GM23338 (cell line): Measurements from ENCODE around the gene THSD7A. TPM values are rescaled to one million over a fixed set of nuclear protein-coding genes. Genes with fewer than 3 reads are reported as not detected.

Experiments
- ATAC-seq: fragments of 200-7000 bp; cut with Tn5 transposase; 3 replicates; pipeline ENCODE4 v1.9.1; 2020
- DNase-seq: peaks from one replicate; pipeline ENCODE4 v3.0.0-alpha.2; 2015; ENCODE audit warnings: low spot score
- H2AFZ ChIP-seq: fragments of 200-600 bp; sonication (generic); 2 replicates; pipeline ENCODE4 v1.8.0; 2016; ENCODE audit warnings: antibody characterized with exemption, mild to moderate bottlenecking, moderate library complexity
- H3F3A ChIP-seq: fragments of 200-600 bp; sonication (generic); replicated peaks from 2 replicates; pipeline ENCODE4 v1.8.0; 2017; ENCODE audit warnings: antibody characterized with exemption, mixed run types, low read depth
- H3K27ac ChIP-seq: fragments of 200-600 bp; sonication (generic); 2 replicates; pipeline ENCODE4 v1.6.1; 2016; ENCODE audit warnings: low read depth
- H3K27me3 ChIP-seq: fragments of 200-600 bp; sonication (generic); 2 replicates; pipeline ENCODE4 v1.8.0; 2016; ENCODE audit warnings: mild to moderate bottlenecking, mixed run types, moderate library complexity; ENCODE audit not compliant: insufficient read depth
- H3K36me3 ChIP-seq: fragments of 200-600 bp; sonication (generic); 2 replicates; pipeline ENCODE4 v1.8.0; 2016; ENCODE audit warnings: mild to moderate bottlenecking; ENCODE audit not compliant: insufficient read depth
- H3K4me1 ChIP-seq: fragments of 200-600 bp; sonication (generic); 2 replicates; pipeline ENCODE4 v1.8.0; 2016; ENCODE audit warnings: mild to moderate bottlenecking, moderate library complexity; ENCODE audit not compliant: insufficient read depth
- H3K4me2 ChIP-seq: fragments of 200-600 bp; sonication (generic); 2 replicates; pipeline ENCODE4 v1.7.1; 2017; ENCODE audit warnings: mixed run types
- H3K4me3 ChIP-seq: fragments of 200-600 bp; sonication (generic); 2 replicates; pipeline ENCODE4 v1.6.1; 2016; ENCODE audit warnings: mixed run types
- H3K79me2 ChIP-seq: fragments of 200-600 bp; sonication (generic); replicated peaks from 2 replicates; pipeline ENCODE4 v1.8.0; 2017; ENCODE audit warnings: mild to moderate bottlenecking; ENCODE audit not compliant: insufficient read depth
- H3K9me2 ChIP-seq: fragments of 200-600 bp; sonication (generic); 2 replicates; pipeline ENCODE4 v1.8.0; 2017; ENCODE audit not compliant: insufficient read depth
- H4K20me1 ChIP-seq: fragments of 200-600 bp; sonication (generic); replicated peaks from 2 replicates; pipeline ENCODE4 v1.8.0; 2017; ENCODE audit warnings: mild to moderate bottlenecking; ENCODE audit not compliant: insufficient read depth
- H3K27ac Mint-ChIP-seq: 2 replicates; pipeline ENCODE4 v1.8.0; 2020; ENCODE audit warnings: inconsistent platforms, mild to moderate bottlenecking, moderate library complexity, mixed read lengths
- H3K27me3 Mint-ChIP-seq: 3 replicates; pipeline ENCODE4 v1.8.0; 2022; ENCODE audit warnings: low read depth, mild to moderate bottlenecking, moderate library complexity, mixed read lengths, inconsistent platforms; ENCODE audit not compliant: insufficient read depth, poor library complexity
- H3K36me3 Mint-ChIP-seq: 3 replicates; pipeline ENCODE4 v1.8.0; 2021; ENCODE audit warnings: low read depth, mild to moderate bottlenecking, inconsistent platforms, moderate library complexity, mixed read lengths
- H3K4me1 Mint-ChIP-seq: 3 replicates; pipeline ENCODE4 v1.8.0; 2020; ENCODE audit warnings: mild to moderate bottlenecking, inconsistent platforms, mixed read lengths
- H3K4me3 Mint-ChIP-seq: 3 replicates; pipeline ENCODE4 v1.8.0; 2021; ENCODE audit warnings: moderate library complexity, mild to moderate bottlenecking, inconsistent platforms, mixed read lengths
- H3K9me3 Mint-ChIP-seq: 3 replicates; pipeline ENCODE4 v1.8.0; 2020; ENCODE audit warnings: moderate library complexity, mild to moderate bottlenecking, inconsistent platforms, mixed read lengths
- CREB1 ChIP-seq: fragments of 250-450 bp; sonication (Bioruptor Pico); IDR thresholded peaks from 2 replicates; pipeline ENCODE4 v1.5.0; 2020; ENCODE audit warnings: low read depth, mild to moderate bottlenecking, moderate library complexity
- ETS1 ChIP-seq: IDR thresholded peaks from 2 replicates; pipeline ENCODE4 v1.6.1; 2016; ENCODE audit warnings: antibody characterized with exemption
- EZH2phosphoT487 ChIP-seq: fragments of 200-600 bp; sonication (generic); IDR thresholded peaks from one replicate; pipeline ENCODE4 v1.8.1; 2018; ENCODE audit warnings: antibody characterized with exemption; ENCODE audit not compliant: unreplicated experiment
- POLR2AphosphoS5 ChIP-seq: IDR thresholded peaks from 2 replicates; pipeline ENCODE4 v1.6.1; 2016; ENCODE audit warnings: antibody characterized with exemption, low read depth
- STAT1 ChIP-seq: IDR thresholded peaks from one replicate; pipeline ENCODE4 v1.6.1; 2016; ENCODE audit warnings: antibody characterized with exemption; ENCODE audit not compliant: unreplicated experiment
- ZNF462 ChIP-seq: fragments of 250-450 bp; sonication (Bioruptor Pico); IDR thresholded peaks from 2 replicates; pipeline ENCODE4 v1.5.0; 2020; ENCODE audit warnings: mild to moderate bottlenecking, moderate library complexity
- polyA plus RNA-seq: library from polyadenylated mRNA; unstranded; fragments of >200 nt; fragmentation: Nextera tagmentation; extraction: Ambion mirVana; gene quantifications from 2 replicates; pipeline ENCODE4 v1.2.1, GENCODE V29; 2016
- total RNA-seq: library from RNA; depleted of rRNA; stranded (reverse); fragments of >200 nt; shearing (Covaris generic); gene quantifications from 2 replicates; pipeline ENCODE4 v1.2.3, GENCODE V29; 2014

THSD7A gene
- total and polyA plus RNA-seq, 2 experiments from 2014 or later: 1.3 to 2.1 TPM

- H3K36me3 Mint-ChIP-seq: no peaks in the 10 kb centered on the region
- ATAC-seq (no peak), DNase-seq (no peak)
- Histone ChIP-seq H3F3A (no peaks in the 10 kb centered on the region), H3K79me2 (no peaks in the 10 kb centered on the region), H3K4me2 (no peak overlapping the region), H4K20me1 (no peaks in the 10 kb centered on the region), H2AFZ (no peak overlapping the region), H3K36me3 (no peaks in the 10 kb centered on the region), H3K27me3 (no peaks in the 10 kb centered on the region), H3K4me1 (no peaks in the 10 kb centered on the region), H3K9me2 (no peaks in the 10 kb centered on the region), H3K27ac (no peak overlapping the region), H3K4me3 (no peak overlapping the region)
- TF ChIP-seq STAT1 (no peak), ETS1 (no peak), ZNF462 (CRISPR knock-in tag) (no peak)
- H3K4me3 Mint-ChIP-seq: no peak overlapping the region
- no peaks in the 10 kb centered on the region for H3K9me3 Mint-ChIP-seq
- H3K27ac Mint-ChIP-seq: no peak overlapping the region
- H3K4me1 Mint-ChIP-seq: peaks cover 2% of the 10 kb centered on the region; the same call in 1 of the 3 replicates
- H3K27me3 Mint-ChIP-seq: peaks cover 2% of the 10 kb centered on the region
Measured at GRCh38 chr7:11551470-11551869, 280.5 kb downstream of the THSD7A start.

- H3K27me3 Mint-ChIP-seq: peaks cover 2% of the 10 kb centered on the region
- no peaks in the 10 kb centered on the region for H3K9me3 Mint-ChIP-seq
- no peak overlapping the region for H2AFZ ChIP-seq
- no peak overlapping the region for H3K27ac ChIP-seq
- peaks cover 2% of the 10 kb centered on the region; the same call in 1 of the 3 replicates for H3K4me1 Mint-ChIP-seq
- H3K9me2 ChIP-seq: no peaks in the 10 kb centered on the region
- H3F3A ChIP-seq: no peaks in the 10 kb centered on the region
- H3K4me1 ChIP-seq: no peaks in the 10 kb centered on the region
- H3K36me3 Mint-ChIP-seq: no peaks in the 10 kb centered on the region
- no peaks in the 10 kb centered on the region for H4K20me1 ChIP-seq
- ATAC-seq (no peak), DNase-seq (no peak)
- no peak overlapping the region for H3K4me3 ChIP-seq
- H3K4me3 Mint-ChIP-seq: no peak overlapping the region
- H3K36me3 ChIP-seq: no peaks in the 10 kb centered on the region
- no peak overlapping the region for H3K27ac Mint-ChIP-seq
- no peak overlapping the region for H3K4me2 ChIP-seq
- H3K79me2 ChIP-seq: no peaks in the 10 kb centered on the region
- H3K27me3 ChIP-seq: no peaks in the 10 kb centered on the region
- no peak for TF ChIP-seq POLR2AphosphoS5
- no peak for TF ChIP-seq ZNF462 (CRISPR knock-in tag)
- TF ChIP-seq EZH2phosphoT487: no peak
- no peak for TF ChIP-seq CREB1
Measured at GRCh38 chr7:11548532-11548931, 283.5 kb downstream of the THSD7A start.
